ENCODE measurements around the gene STAB1.

STAB1 gene

GRCh38 chr3:52494886-52495495 lies at the start of gene STAB1:
Gene STAB1, plus strand, starts transcription at chr3:52495338. Its CDS starts 76 bp downstream, at chr3:52495414.
- no peak for DNase-seq (ENCODE audit: low spot score)

- DNase-seq (ENCODE audit: low spot score): no peak
Measured at GRCh38 chr3:52446042-52446441, 49.1 kb upstream of the STAB1 start.

- DNase-seq (ENCODE audit: low spot score): no peak
Measured at GRCh38 chr3:52446631-52447511, 48.3 kb upstream of the STAB1 start.

GRCh38 chr3:52447512-52448355 lies 47.4 kb upstream of the STAB1 start:
- no peak for DNase-seq (ENCODE audit: low spot score)

- DNase-seq (ENCODE audit: low spot score): no peak
Measured at GRCh38 chr3:52450489-52451236, 44.5 kb upstream of the STAB1 start.

- no peak for DNase-seq (ENCODE audit: low spot score)
Measured at GRCh38 chr3:52451237-52452083, 43.7 kb upstream of the STAB1 start.

GRCh38 chr3:52452126-52452525 lies 43.0 kb upstream of the STAB1 start:
- DNase-seq (ENCODE audit: low spot score): no peak

- no peak for DNase-seq (ENCODE audit: low spot score)
Measured at GRCh38 chr3:52452570-52453221, 42.4 kb upstream of the STAB1 start.

- DNase-seq (ENCODE audit: low spot score): no peak
Measured at GRCh38 chr3:52453496-52454249, 41.5 kb upstream of the STAB1 start, which contains the start of gene TNNC1. Gene TNNC1, minus strand, starts transcription at chr3:52454041. Its CDS starts 26 bp downstream, at chr3:52454015.

GRCh38 chr3:52454250-52454937 lies 40.7 kb upstream of the STAB1 start:
- peak; percentile 8 for DNase-seq (ENCODE audit: low spot score)

- no peak for DNase-seq (ENCODE audit: low spot score)
Measured at GRCh38 chr3:52454938-52455282, 40.2 kb upstream of the STAB1 start.

GRCh38 chr3:52455283-52456168 lies 39.6 kb upstream of the STAB1 start, which contains the start of gene NISCH:
Gene NISCH, plus strand, starts transcription at chr3:52455604. Its CDS starts 38 bp downstream, at chr3:52455642.
- DNase-seq (ENCODE audit: low spot score): peak; percentile 82

- DNase-seq (ENCODE audit: low spot score): peak; percentile 22
Measured at GRCh38 chr3:52456169-52456799, 38.9 kb upstream of the STAB1 start.

GRCh38 chr3:52456800-52457183 lies 38.3 kb upstream of the STAB1 start:
- no peak for DNase-seq (ENCODE audit: low spot score)

- no peak for DNase-seq (ENCODE audit: low spot score)
Measured at GRCh38 chr3:52458031-52458760, 36.9 kb upstream of the STAB1 start.

GRCh38 chr3:52458770-52459545 lies 36.2 kb upstream of the STAB1 start:
- DNase-seq (ENCODE audit: low spot score): no peak
